GM19397 (cell line): ENCODE data around the gene LINGO3.

ENCODE experiments used
- ATAC-seq: cut with Tn5 transposase; IDR thresholded peaks from one replicate; pipeline ENCODE4 v1.9.1; 2021; ENCODE audit warnings: mild to moderate bottlenecking, moderate library complexity; ENCODE audit not compliant: unreplicated experiment

Gene LINGO3

DNA sequence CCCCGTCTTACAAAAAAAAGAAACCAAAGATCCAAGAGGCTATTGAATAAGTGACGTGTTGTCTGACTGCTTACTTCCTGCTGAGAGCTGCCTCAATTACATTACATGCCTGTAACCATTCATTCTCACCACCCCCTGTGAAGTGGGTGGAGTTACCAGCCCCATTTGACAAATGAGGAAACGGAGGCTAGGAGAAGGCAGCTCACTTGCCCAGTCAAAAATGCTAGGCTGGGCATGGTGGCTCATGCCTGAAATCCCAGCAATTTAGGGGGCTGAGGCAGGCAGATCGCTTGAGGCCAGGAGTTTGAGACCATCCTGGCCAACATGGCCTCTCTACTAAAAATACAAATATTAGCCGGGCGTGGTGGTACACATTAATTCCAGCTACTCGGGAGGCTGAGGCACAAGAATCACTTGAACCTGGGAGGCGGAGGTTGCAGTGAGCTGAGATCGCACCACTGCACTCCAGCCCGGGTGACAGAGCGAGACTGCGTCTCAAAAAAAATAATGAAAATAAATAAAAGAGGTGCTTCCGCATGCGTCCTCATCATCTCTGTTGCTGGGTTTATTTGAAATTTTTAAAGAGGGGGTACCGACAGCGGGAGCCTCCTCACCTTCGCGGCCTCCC lies 19.9 kb upstream of the LINGO3 start:
- ATAC-seq = no peak

DNA sequence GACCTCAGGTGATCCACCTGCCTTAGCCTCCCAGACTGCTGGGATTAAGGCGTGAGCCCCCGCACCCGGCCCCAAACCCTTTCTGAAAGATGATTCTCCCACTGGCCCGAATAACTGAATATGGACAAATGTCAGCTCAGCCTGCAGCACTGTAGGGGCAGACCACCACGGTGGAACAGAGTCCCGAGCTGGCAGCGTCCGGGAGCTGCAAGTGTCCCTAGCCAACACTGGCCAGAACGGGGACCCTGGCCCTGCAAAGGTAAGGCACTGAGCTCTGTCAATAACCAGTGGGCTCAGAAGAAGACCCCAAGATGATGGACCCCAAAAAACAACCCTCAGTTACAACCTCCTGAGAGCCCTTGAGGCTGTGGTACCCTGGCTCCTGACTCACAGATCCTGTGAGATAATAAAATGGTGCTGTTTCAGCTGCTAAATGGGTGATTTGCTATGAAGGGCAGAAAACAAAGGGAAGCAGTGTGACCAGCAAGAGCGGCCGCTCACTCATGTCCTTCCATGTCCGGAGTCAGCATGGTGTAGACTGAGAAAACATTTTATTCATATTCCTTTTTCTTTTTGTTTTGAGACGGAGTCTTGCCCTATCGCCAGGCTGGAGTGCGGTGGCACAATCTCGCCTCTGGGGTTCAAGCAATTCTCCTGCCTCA lies 18.9 kb upstream of the LINGO3 start:
- ATAC-seq = no peak

DNA sequence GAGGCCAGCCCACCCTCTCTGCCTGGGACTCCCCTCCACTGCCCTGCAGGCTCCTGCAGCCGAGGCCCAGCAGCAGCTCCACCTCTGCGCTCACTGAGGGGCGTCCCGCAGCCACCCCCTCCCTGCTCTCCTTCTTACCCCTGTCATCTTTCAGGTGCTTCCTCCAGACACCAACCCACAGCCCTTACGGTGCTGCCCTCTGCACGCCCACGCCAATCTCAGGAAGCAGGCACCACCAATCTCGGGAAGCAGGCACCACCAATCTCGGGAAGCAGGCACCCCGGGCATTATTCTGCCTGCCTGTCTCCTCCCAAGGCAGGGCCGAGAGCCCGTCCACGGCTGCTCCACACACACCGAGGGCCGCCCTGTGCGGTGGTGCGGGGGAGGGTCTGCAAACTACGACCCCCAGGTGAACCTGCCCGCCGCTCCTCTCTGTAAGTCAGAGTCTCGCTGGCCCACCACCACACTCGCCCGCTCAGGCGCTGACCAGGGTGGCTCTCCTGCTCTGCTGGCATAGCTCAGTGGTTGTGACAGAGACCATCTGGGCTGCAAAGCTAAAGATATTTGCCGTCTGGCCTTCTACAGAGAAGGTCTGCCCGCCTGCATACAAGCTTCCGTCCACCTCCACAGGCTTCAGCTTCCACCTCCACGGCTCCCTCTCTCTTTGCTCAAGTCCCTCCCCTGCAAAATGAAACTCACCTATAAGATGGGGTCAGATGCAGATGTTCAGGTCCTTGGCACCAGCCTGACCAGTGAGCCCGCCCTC lies 17.5 kb upstream of the LINGO3 start:
- no peak for ATAC-seq

DNA sequence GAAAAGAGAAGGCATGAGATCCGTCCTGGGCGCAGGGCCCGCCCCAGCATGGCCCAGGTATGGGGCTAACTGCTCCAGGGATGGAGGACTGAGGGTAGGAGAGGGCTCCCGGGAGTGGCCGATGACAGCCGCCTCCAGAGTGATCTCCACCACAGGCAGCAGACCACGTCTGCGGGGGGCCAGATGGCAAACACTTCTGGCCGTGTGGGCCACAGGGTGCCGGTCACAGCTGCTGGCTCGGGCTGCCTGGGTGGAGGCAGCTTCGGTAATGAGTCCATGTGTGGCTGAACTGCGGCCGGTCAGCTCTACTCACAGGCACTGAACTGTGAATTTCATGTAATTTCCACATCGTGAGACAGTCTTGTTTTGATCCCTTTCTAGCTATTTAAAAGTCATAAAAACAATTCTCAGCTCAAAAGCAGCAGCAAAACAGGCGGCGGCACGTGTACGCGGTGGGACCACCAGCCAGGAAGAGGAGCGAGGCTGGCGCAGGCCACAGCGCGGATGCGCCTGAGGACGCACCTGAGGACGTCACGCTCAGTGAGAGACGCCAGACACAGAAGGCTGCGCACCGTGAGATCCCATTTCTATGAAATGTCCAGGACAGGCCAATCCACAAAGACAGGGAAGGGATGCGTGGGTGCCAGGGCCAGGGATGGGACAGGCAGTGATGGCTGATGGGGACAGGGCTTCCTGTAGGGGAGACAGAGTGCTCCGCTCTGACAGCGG lies 16.4 kb upstream of the LINGO3 start:
- ATAC-seq = no peak

DNA sequence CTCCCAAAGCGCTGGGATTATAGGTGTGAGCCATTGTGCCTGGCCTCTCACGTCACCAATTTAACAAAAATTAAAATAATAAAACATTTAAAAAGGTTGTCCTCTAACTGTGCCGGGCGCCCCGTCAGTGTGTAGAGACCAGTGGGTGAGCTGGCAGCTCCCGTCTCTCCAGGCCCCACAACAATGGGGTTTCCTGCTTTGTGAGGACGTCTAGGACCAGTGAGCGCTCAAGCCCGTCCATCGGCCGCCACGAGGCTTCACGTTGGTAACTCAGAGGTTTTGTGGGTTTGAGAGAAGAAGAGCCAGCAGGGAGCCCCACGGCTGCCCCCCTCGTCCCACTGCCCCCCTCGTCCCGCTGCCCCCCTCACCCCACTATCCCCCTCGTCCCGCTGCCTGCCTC lies 15.8 kb upstream of the LINGO3 start:
- no peak for ATAC-seq

DNA sequence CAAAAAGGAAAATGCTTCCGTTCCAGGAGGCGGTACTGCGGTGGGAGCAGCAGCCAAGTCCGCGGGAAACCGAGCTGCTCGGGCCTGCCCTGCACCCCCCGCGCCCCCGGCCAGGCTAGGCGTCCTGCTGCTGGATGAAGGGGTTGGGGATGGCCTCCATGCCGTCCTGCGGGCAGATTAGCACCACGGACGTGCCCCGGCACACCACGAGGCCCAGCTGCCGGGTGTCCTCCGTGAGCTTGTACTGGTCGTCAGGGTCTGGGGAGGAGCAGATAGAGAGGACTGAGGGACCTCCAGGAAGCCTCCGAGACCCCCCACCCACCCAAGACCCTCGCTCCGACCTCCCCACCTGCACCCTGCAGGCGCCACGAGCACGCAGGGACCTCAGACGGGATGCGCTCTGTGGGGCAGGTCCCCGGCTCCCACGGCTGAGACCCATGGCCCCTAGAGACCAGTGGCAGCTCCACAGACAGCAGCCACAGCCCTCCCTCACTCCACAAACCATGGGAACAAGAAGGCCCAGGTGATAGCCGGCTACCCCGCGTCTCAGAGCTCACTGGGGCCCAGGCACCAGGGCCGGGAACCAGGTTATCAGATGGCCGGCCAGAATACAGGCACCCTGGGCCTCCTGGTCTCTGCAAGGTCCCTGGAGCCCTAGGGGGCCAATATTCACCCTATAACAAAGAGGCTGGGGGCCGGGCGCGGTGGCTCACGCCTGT lies 13.8 kb upstream of the LINGO3 start:
- ATAC-seq = no peak

DNA sequence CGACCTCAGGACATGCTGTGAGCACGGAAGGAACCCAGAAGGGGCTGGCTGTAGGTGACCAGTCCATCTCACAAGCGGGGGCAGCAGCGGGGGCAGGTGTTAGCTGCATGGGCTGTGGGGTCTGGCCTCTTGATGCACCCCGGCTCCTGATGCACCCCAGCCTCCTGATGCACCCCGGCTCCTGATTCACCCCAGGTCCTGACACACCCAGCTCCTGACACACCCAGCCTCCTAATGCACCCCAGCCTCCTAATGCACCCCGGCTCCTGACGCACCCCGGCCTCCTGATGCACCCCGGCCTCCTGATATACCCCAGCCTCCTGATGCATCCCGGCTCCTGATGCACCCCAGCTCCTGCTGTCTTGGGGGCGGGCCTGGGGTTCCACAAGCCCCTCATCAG lies 13.0 kb upstream of the LINGO3 start:
- no peak for ATAC-seq

DNA sequence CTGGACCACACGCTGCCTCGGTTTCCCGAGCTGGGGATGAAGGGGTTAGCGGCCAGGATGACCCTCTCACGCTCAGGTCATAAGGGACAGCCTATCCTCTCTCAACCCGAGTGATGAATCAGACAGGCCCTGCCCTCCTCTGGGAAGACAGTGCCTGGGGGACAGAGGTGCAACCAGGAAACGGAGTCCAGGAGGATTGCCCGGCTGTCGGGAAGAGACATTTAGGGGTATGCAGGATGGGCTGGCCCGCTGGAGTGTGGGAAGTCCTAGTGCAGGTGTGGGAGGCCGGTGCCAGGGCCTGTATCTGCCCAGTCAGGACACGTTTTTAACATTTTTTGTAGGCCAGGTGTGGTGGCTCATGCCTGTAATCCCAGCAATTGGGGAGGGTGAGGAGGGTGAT lies 12.1 kb upstream of the LINGO3 start:
- ATAC-seq = no peak

DNA sequence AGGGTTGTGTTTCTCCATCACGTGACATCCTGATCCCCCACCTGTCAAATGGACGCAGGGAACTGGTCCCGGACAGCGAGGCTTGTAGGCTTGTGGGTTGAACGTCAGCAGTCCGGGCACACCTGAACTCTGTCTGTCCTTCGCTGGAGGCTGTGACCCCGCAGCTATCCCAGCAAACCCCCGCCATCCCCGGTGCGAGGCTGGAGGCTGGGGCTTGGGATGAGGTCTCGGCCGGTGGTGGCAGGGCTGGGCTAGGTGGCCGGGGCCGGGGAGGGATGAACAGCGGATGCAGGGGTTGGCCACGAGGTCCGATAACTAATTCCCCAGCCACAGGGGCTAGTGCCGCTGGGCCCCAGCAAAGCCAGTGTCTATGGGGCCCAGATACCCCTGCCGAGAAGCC lies 11.6 kb upstream of the LINGO3 start:
- ATAC-seq = no peak

DNA sequence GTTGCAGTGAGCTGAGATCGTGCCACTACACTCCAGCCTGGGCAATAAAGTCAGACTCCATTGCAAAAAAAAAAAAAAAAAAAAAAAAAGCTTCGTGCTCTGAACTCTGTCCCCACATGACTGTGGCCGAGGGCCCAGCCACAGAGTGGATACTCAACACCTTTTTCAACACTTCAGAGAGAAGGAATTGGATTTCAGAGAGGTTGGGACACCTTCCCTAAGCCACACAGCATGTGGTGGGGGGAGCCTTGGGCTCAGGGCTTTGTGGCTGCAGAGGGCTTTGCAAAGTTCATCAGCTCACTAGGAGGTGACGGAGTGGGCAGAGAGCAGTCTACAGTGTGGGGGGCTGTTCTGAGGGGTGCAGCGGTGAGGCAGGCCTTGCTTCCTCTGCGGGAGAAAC lies 11.0 kb upstream of the LINGO3 start:
- ATAC-seq = no peak

DNA sequence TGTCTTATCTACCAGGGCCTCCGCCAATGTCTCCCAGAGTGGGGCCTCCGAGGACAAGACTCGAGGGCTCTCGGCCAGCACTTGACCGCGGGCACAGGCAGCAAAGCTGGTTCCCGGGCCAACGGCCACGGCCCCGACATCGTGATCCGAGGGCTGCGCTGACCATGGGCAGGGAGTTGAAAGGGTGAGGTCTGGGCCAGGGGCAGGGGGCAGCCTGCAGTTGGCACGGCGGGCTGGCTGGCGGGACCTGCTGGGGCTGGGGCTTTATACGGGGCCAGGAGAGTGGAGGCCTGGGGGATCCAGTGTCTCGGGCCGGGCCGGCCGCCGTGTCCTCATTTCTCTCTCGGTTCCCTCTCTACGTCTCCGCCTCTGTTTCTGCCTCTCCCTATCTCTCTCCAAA lies 9.8 kb upstream of the LINGO3 start:
- no peak for ATAC-seq

DNA sequence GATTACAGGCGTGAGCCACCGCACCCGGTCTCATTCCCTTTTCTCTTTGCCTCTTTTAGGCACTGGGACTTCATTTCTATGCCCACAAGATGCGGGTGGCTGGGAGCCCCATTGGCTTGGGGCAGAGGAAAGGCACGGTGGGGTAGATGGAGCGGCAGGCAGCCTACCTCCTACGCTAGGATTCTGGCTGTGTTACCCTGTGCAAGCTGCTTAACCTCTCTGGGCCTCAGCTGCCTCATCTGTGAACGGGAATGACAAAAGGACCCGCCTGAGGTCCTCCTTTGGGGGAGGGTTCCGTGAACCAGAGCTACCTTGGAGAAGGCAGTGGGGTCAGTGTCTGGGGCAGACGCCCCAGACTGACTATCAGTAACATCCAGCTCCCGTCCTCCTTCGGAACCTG lies 9.3 kb upstream of the LINGO3 start:
- no peak for ATAC-seq

DNA sequence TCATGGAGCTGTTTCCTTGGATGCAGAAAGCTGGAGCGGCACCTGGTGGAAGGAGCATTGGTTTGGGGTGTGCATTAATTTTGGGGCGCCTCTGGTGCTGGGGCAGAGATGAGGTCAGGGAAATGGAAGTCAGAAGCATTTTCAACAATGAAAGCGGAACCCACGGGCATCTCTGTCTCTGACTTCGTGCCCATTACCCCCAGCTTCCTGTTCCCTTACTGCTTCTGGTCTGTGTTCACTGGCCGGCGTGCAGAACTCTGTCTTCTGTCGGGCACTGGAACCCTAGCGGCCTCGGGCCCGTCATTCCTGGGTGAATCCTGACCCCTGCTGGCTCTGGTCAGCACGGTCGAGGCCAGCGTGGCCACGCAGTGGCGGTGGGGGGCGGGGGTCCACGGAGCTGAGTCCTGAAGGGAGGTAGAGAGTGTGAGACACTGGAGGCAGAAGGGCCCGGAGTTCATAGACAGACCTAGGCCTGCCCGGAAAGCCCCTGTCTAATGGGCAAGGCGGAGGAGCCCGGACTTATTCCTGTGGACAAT lies 7.9 kb upstream of the LINGO3 start:
- ATAC-seq = no peak

DNA sequence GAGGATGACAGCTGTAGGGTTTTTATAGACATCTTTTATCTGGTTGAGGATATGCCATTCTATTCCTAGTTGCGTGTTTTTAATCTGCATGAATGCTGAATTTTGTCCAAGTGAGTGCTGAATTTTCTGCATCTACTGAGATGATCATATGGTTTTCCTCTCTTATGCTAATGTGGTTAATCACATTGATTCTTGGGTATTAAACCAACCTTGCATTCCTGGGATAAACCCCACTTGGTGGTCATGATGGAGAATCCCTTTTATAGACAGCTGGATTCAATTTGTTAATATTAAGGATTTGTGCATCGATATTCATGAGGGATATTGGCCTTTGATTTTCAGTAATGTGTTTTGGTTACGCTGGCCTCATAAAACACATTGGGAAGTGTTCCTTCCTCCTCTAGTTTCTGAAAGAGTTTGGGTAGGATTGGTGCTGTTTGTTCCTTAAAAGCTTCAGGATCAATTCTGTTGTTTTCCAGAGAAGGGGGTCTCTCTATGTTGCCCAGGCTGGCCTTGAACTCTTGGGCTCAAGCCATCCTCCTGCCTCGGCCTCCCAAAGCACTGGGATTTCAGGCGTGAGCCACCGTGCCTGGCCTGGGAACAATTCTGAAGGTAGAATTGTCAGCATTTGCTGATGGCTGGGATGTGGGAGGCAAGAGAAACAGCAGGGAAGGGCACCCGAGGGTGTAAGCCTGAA lies 7.3 kb upstream of the LINGO3 start:
- ATAC-seq = no peak

DNA sequence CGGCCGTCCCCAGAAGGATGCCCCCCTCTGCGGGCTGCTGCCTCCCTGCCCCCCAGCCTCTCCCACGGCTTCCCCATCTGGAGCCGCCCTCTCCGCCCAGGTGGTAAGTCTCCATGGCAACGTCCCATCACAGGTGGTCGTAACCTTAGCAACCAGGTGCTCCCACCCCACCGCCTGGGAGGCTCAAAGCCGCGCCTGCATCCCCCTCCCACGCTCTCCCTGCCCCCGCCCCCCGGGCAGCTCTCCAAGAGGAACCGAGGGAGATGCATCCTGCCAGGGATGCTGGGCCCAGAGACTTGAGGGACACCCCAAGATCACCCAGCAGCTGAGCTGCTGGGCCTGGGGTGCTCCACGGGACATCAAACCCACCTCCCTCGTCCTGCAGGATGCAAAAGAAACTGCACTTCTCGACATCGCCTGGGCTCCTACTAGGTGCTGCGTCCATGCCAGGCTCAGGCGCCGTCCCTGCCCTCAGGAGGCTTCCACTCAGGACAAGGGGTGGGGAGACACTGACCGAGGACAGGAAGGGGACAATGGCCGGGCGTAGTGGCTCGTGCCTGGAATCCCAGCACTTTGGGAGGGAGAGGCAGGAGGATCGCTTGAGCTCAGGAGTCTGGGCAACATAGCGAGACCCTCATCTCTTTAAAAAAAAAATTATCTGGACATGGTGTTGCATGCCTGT lies 5.0 kb upstream of the LINGO3 start:
- ATAC-seq = no peak

DNA sequence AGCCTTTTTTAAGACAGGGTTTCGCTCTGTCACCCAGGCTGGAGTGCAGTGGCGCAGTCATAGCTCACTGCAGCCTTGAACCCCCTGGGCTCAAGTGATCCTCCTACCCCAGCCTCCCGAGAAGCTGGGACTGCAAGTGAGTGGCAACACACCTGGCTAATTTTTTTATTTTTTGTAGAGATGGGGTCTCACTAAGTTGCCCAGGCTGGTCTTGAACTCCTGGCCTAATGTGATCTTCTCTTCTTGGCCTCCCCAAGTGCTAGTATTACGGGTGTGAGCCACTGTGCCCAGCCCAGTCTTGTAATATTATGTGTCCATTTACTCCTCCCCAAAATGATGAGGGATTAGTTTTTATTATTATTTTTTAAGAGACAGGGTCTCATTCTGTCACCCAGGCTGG lies 3.1 kb upstream of the LINGO3 start:
- no peak for ATAC-seq

DNA sequence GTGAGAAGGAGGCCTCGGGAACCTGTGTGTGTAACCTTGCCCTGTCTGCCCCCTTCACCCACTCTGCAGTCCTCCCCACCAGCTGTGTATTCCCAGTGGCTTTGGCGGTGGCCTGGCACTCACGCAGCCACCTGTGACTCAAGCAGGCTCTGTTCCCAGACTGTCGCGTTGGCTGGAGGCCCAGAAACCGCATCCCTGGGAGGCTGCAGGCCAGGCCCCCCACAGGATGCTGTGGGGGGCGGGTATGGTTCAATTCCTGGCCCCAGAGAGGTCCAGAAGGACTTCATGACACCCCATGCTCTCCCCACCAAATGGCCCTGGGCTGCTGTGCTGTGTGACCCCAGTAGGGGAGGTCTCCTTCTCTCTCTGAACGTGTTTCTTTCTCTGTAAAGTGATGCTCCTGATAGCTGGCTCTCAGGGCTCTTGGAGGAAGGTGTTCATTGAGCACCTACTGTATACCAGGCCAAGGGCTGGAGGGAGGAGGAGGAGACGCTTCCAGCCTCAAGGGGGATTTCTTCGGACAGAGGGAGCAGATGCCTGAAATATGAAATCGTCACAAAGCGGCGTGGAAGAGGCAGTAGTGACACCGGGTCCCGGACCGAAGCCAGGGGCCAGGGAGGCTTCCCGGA lies 1.9 kb upstream of the LINGO3 start:
- no peak for ATAC-seq

DNA sequence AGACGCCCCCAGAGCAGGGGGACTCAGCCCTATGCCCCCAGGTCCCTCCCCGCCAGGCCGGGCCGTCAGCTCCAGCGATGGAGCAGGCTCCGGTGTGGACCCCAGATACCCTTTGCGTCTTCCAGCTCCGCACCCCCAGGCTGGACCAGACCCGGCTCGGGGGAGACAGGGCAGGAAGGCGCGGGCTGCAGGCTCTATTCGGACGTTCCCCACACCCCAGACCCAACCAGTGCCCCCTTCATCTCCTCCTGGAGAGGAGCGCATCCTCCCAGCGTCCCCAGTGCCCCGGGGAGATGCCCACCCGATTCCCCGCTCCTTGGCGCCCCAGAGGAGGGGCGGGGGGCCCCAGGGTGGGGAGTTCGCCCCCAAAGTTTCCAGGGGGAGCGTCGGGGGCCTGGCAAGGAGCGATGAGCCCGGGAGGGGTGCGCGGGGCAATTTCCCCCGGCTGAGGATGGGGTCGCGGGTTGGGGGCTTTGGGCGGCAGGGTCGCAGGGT lies 389 bp downstream of the LINGO3 start:
- no peak for ATAC-seq

DNA sequence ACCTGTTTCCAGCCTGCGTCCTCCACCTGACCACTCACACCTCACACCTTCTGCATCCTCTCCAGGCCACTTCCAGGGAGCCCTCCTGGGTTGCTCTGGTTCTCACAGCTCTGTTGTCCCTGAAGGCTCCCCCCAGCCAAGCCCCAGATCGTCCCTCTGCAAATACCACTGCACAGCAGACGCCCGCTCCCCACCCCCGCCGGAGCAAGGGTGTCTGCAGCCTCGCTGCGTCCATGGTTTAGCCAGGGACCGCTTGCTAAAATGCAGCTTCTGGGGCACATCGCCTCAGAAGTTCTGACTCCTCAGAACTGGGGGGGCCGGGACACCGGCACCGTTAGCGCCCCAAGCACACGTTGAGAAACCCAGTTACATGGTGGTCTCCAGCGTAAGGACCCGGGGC lies 983 bp downstream of the LINGO3 start:
- no peak for ATAC-seq
